ENCODE measurements around the gene CDKN2B-AS1. TPM values are rescaled to one million over a fixed set of nuclear protein-coding genes. Genes with fewer than 3 reads are reported as not detected.

Gene CDKN2B-AS1
- total and polyA plus RNA-seq, 2 donors (not counting 1 experiment from before 2014, with no cell fraction given) = 1.3 to 2.5 TPM

DNA sequence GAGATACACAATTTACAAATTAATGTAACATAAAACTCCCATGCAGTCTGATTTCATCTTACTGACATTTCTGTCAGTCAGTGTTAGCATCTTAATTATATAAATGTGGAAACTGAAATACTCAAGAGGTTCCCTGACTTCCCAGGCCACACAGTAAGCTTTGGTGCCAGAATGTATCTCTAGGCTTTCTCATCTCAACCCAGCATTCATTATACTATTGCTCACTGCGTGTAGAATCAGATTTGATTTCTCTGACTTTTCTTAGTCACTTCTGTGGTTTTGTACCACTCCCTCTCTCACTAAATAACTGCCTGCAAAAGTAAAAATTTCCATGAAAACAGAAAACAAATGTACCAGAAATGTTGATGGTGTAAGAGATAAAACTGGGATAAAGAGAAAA, 46.2 kb downstream of the CDKN2B-AS1 start:
- CTCF ChIA-PET = interaction anchor here (1.2 to 9.5 kb wide), 3 partner anchors 199 to 252 kb away, joined by 3 to 217 read pairs (median 3); no protein-coding TSS in a partner anchor
- Mint-ChIP-seq H3K4me1 (no peaks in the 10 kb centered on the region), H3K9me3 (ENCODE audit: insufficient read depth) (no peaks in the 10 kb centered on the region), H3K4me3 (no peak overlapping the region), H3K27ac (no peak overlapping the region), H3K27me3 (no peaks in the 10 kb centered on the region)
- H3K79me2 ChIP-seq (ENCODE audit: control insufficient read depth, insufficient read depth, low read length) = no peaks in the 10 kb centered on the region
- no peak overlapping the region for H3K27ac ChIP-seq (ENCODE audit: low read length in 2 of 2)
- H3K4me2 ChIP-seq (replicated peaks; ENCODE audit: low read depth, low read length, poor library complexity, severe bottlenecking) = no peak overlapping the region
- DNase-seq (no peak), ATAC-seq (ENCODE audit: low read depth) (no peak)
- no peaks in the 10 kb centered on the region for H4K20me1 ChIP-seq (ENCODE audit: control insufficient read depth, insufficient read depth, low read length, poor library complexity, severe bottlenecking)
- H3K27me3 ChIP-seq (replicated peaks in 1 of 4; ENCODE audit: control extremely low read depth in 1 of 4, control insufficient read depth in 3 of 4, insufficient read depth in 4 of 4, low read length in 3 of 4) = no peaks in the 10 kb centered on the region
- no peaks in the 10 kb centered on the region for H3K4me1 ChIP-seq (ENCODE audit: control insufficient read depth in 2 of 2, insufficient read depth in 2 of 2, low read length in 2 of 2)
- intact Hi-C loops (cut with micrococcal nuclease) = no loop called here
- H3K4me3 ChIP-seq (ENCODE audit: control extremely low read depth in 1 of 5, extremely low read depth in 1 of 5, insufficient read depth in 1 of 5, low read depth in 2 of 5, low read length in 4 of 5) = no peak overlapping the region
- TF ChIP-seq EZH2 (IDR thresholded peaks at IDR 0.05; ENCODE audit: borderline replicate concordance, insufficient read depth, low read depth, low read length, poor library complexity, severe bottlenecking) = no peak
- TF ChIP-seq, protein P1, sequence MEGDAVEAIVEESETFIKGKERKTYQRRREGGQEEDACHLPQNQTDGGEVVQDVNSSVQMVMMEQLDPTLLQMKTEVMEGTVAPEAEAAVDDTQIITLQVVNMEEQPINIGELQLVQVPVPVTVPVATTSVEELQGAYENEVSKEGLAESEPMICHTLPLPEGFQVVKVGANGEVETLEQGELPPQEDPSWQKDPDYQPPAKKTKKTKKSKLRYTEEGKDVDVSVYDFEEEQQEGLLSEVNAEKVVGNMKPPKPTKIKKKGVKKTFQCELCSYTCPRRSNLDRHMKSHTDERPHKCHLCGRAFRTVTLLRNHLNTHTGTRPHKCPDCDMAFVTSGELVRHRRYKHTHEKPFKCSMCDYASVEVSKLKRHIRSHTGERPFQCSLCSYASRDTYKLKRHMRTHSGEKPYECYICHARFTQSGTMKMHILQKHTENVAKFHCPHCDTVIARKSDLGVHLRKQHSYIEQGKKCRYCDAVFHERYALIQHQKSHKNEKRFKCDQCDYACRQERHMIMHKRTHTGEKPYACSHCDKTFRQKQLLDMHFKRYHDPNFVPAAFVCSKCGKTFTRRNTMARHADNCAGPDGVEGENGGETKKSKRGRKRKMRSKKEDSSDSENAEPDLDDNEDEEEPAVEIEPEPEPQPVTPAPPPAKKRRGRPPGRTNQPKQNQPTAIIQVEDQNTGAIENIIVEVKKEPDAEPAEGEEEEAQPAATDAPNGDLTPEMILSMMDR (IDR thresholded peaks at IDR 0.05) = no peak
- no peaks in the 10 kb centered on the region for H3K9me3 ChIP-seq (ENCODE audit: control extremely low read depth in 1 of 3, control insufficient read depth in 2 of 3, insufficient read depth in 1 of 3, low read length in 2 of 3)
- H3K9ac ChIP-seq (ENCODE audit: low read length) = no peak overlapping the region
- WGBS (ENCODE audit: insufficient coverage) = no CpG with 5 or more reads among the region's 1 CpG
- H2AFZ ChIP-seq (ENCODE audit: insufficient read depth, low read depth, low read length, poor library complexity, severe bottlenecking) = no peak overlapping the region
- H3K36me3 ChIP-seq (replicated peaks in 1 of 2; ENCODE audit: control extremely low read depth in 1 of 2, control insufficient read depth in 1 of 2, extremely low read depth in 1 of 2, insufficient read depth in 2 of 2, low read length in 1 of 2) = no peaks in the 10 kb centered on the region
- POLR2A ChIA-PET = no interaction called here

DNA sequence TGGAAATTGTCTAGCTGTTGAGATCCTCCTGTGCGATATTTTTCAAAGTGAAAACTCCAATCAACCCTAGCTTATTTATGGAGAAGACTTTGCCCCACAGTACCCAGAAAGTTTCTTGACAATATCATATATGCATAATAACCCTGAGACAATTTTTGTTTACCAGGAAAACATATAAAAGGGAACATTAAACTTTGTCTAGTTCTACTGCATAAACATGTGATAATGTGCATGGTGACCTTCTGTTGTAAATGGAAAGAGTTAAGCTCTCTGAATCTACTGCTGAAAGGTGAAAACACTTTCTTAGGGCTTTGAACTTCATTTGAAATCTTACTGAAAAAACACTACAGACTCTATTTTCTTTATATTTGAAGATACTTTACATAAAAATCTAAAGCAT, 46.8 kb downstream of the CDKN2B-AS1 start:
- Mint-ChIP-seq H3K4me3 (no peak overlapping the region), H3K4me1 (no peaks in the 10 kb centered on the region), H3K27me3 (no peaks in the 10 kb centered on the region), H3K9me3 (ENCODE audit: insufficient read depth) (no peaks in the 10 kb centered on the region), H3K27ac (no peak overlapping the region)
- no peaks in the 10 kb centered on the region for H3K4me1 ChIP-seq (ENCODE audit: control insufficient read depth in 2 of 2, insufficient read depth in 2 of 2, low read length in 2 of 2)
- no peak overlapping the region for H2AFZ ChIP-seq (ENCODE audit: insufficient read depth, low read depth, low read length, poor library complexity, severe bottlenecking)
- intact Hi-C loops (cut with micrococcal nuclease) = no loop called here
- no peaks in the 10 kb centered on the region for H3K27me3 ChIP-seq (replicated peaks in 1 of 4; ENCODE audit: control extremely low read depth in 1 of 4, control insufficient read depth in 3 of 4, insufficient read depth in 4 of 4, low read length in 3 of 4)
- TF ChIP-seq, protein P1 (IDR thresholded peaks at IDR 0.05) = no peak
- TF ChIP-seq EZH2 (IDR thresholded peaks at IDR 0.05; ENCODE audit: borderline replicate concordance, insufficient read depth, low read depth, low read length, poor library complexity, severe bottlenecking) = no peak
- ATAC-seq (ENCODE audit: low read depth) (no peak), DNase-seq (no peak)
- H3K79me2 ChIP-seq (ENCODE audit: control insufficient read depth, insufficient read depth, low read length) = no peaks in the 10 kb centered on the region
- no peak overlapping the region for H3K27ac ChIP-seq (ENCODE audit: low read length in 2 of 2)
- POLR2A ChIA-PET = no interaction called here
- no peak overlapping the region for H3K4me3 ChIP-seq (ENCODE audit: control extremely low read depth in 1 of 5, extremely low read depth in 1 of 5, insufficient read depth in 1 of 5, low read depth in 2 of 5, low read length in 4 of 5)
- H3K9ac ChIP-seq (ENCODE audit: low read length) = no peak overlapping the region
- H4K20me1 ChIP-seq (ENCODE audit: control insufficient read depth, insufficient read depth, low read length, poor library complexity, severe bottlenecking) = no peaks in the 10 kb centered on the region
- no CpG with 5 or more reads among the region's 1 CpG for WGBS (ENCODE audit: insufficient coverage)
- no peaks in the 10 kb centered on the region for H3K9me3 ChIP-seq (ENCODE audit: control extremely low read depth in 1 of 3, control insufficient read depth in 2 of 3, insufficient read depth in 1 of 3, low read length in 2 of 3)
- CTCF ChIA-PET = interaction anchor here (1.2 to 9.5 kb wide), 3 partner anchors 198 to 253 kb away, joined by 3 to 217 read pairs (median 3); no protein-coding TSS in a partner anchor
- no peaks in the 10 kb centered on the region for H3K36me3 ChIP-seq (replicated peaks in 1 of 2; ENCODE audit: control extremely low read depth in 1 of 2, control insufficient read depth in 1 of 2, extremely low read depth in 1 of 2, insufficient read depth in 2 of 2, low read length in 1 of 2)
- no peak overlapping the region for H3K4me2 ChIP-seq (replicated peaks; ENCODE audit: low read depth, low read length, poor library complexity, severe bottlenecking)
